HG03175 (cell line): ENCODE measurements around the gene TPRA1.
A peak's percentile ranks its signal among the peaks of the same experiment; 100 is the strongest.

Experiments
- ATAC-seq: cut with Tn5 transposase; IDR thresholded peaks from one replicate; pipeline ENCODE4 v1.9.1; 2021; ENCODE audit warnings: mild to moderate bottlenecking, moderate library complexity; ENCODE audit not compliant: unreplicated experiment

The TPRA1 gene

GRCh38 chr3:127590593-127591465, at the start of gene TPRA1:
Gene TPRA1 (minus strand): TSS chr3:127590733. CDS start chr3:127580146, 10,587 bp downstream.
- ATAC-seq = peak; percentile 77

- ATAC-seq = no peak
These were observed 49.5 kb upstream of the TPRA1 start for GRCh38 chr3:127640042-127640355.

- no peak for ATAC-seq
These were observed 48.9 kb upstream of the TPRA1 start for GRCh38 chr3:127639173-127640041.

GRCh38 chr3:127637971-127638370, 47.4 kb upstream of the TPRA1 start:
- ATAC-seq = no peak

- no peak for ATAC-seq
These were observed 47.0 kb upstream of the TPRA1 start for GRCh38 chr3:127637546-127637945.

- no peak for ATAC-seq
These were observed 44.1 kb upstream of the TPRA1 start for GRCh38 chr3:127634653-127635052.

DNA sequence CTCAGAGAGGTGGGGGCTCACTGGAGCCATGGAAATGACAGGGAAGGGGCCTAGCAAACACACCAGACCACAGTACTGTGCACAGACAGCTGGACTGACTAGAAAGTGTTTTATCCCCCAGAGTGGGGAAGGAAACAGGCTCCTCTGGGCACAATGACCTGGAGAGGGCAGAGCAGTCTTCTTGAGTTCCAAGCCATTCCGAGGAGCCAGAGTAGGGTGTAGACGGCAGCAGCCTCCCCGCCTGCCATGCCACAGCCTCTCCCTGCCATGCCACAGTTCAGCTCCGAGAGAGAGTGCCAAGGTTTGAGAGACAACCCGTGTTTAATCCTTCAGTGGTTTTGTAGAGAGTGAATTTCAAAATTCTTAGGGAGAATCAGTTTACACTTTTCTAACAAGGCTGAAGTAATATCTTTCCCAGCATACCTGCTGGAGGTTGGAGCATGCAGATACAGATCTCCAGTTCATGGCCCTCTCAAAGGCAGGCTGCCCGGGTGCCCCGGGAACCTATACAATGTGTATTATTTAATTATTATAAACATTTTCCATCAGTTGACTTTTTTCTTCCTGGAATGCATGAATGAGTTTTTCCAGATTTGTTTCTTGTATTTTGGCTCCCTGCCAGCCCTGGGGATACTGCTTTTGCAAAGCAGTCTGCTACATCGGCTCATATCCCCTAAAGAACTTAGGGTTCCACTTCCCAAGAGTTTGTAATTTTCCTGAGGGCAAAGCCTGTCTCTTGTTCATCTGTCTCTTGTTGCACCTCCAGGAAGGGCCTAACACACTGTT, 41.7 kb upstream of the TPRA1 start:
- ATAC-seq = no peak

DNA sequence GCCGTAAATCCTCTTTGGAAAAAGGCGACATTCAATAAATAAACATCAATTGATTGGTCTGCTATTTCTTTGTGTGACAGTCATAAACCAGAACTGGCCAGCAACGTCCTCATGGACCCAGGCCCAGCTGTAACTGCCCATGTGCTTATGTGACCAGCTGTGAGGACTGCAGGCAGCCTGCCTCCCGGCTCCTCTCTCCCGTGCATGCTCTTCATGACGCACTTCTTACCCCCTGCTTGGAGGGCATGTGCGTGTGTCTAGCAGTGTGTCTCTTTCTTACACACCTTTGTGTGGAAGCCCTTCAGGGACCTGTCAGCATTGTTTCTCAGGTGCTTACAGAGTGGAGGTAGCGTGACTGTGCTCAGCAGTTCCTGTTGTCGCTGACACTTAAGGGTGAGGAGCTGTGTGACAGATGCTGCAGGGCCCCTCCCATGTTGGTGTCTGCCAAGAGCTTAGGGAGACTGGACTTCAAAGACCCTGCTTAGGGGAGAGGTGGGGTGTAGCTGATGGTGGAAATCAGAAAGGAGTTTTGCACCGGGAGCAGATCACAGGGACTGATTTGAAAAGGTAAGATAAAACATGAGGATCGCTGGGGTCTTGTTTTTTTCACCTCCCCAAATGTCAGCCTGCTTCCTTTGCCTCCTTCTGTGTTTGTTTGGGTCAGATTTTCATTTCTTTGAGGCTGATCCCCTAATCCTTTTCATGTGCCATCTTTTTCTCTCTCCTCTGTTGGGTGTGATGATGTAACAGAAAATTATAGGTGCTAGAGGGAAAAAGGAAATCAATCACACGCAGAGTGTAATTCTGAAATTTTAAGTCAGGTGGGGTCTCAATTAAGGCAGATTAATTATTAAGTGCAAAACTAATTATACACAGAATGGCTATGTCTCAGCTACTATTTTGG, 40.5 kb upstream of the TPRA1 start:
- ATAC-seq = no peak

DNA sequence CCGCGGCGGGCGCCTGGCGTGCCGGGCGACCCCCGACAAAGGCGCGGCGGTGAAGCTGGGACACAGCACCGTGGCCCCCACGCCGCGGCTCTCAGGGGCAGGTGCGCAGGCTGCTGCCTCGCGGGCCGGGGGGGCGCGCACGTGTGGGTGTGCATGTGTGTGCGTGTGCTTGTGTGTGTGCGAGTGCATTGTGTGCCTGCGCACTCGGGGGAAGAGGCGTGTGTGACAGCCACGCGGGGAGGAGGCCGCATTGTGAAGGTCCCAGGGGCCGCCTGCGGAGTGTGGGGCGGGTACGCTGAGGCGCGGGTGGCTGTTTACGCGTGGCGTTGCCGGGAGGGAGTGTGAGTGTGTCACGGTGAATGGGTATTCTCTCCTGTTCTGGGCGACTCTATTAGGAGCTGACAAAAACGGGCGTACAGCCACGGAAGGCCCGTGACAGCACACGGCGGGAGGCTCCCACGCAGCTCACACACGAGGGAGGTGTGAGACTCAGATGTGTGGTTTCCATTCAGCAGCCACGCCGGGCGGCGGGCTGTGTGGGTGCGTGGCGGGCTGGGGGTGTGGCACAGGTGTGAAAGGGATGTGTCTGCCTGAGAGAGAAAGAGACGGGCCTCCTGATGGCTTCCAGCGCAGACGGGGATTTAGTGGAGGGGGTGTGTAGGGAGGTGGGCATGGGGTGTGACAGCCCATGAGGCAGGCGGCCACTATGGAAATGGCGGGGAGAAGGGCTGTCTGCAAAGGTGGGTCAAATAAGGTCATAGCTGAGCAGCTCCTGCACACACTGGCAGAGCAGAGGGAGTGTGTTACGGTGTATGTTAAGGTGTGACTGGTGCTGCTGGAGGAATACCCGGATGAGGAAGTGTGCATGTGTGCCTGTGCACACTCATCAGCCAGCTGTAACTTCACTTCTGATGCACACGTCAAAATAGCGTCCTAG, 39.2 kb upstream of the TPRA1 start:
- ATAC-seq = no peak

- no peak for ATAC-seq
These were observed 38.4 kb upstream of the TPRA1 start, which contains the start of gene PODXL2 for GRCh38 chr3:127628788-127629466. Gene PODXL2 (plus strand): TSS chr3:127629185. CDS start chr3:127629220, 35 bp downstream.

DNA sequence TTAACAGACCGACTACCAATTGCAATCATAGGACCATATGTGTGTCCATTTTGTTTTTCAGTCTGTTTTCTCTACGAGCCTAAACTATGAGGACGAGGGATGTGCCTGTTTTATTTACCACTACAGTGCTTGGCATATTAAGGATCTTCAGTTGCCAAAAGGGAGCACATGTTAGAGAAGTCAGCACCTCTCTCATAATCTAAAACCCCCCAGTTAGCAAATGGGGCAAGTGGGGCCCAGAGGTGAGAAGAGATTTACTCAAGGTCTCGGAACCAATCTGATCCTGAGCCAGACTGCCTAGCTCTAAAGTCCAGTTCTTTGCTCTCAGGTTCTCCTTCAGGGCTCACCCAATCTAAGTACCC, 37.9 kb upstream of the TPRA1 start:
- no peak for ATAC-seq

DNA sequence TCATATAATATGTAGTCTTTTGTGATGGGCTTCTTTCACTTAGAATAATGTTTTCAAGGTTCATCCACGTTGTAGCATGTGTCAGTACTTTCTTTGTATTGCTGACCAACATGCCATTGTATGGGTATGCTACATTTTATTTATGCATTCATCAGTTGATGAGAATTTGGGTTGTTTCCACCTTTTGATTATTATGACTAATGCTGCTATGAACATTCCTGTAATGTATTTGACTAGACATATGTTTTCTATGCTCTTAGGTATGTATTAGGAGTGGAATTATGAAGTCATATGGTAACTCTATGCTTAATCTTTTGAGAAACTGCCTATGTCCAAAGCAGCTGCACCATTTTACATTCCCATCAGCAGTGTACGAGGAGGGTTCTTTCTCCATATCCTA, 35.3 kb upstream of the TPRA1 start:
- ATAC-seq = no peak

- ATAC-seq = no peak
These were observed 33.5 kb upstream of the TPRA1 start for GRCh38 chr3:127624063-127624462.

- ATAC-seq = no peak
These were observed 32.4 kb upstream of the TPRA1 start for GRCh38 chr3:127622772-127623576.

- no peak for ATAC-seq
These were observed 31.5 kb upstream of the TPRA1 start for GRCh38 chr3:127622031-127622430.

DNA sequence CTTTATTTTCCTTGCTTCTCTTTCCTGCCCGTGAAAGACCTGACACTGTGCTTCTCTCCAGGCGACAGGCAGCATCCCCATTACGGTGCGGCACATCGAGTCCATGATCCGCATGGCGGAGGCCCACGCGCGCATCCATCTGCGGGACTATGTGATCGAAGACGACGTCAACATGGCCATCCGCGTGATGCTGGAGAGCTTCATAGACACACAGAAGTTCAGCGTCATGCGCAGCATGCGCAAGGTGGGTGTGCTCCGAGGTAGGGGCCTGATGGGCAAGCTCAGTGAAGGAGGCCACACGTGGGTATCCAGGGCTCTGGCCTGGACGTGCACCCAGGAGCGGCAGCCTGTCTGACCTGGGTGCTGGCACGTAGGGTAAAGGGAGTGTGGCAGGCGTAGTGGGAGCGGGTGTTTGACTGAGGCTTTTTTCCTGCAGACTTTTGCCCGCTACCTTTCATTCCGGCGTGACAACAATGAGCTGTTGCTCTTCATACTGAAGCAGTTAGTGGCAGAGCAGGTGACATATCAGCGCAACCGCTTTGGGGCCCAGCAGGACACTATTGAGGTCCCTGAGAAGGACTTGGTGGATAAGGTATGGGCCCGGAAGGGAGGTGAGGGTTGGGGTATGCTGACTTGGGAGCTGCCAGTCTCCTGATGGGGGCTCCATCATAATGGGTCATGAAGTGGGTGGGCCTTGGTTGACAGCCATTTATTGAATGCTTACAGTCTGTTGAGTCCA, 30.3 kb upstream of the TPRA1 start:
- no peak for ATAC-seq

GRCh38 chr3:127618891-127619290, 28.4 kb upstream of the TPRA1 start:
- no peak for ATAC-seq
